Gastrocnemius medialis (tissue), 4 donors: ENCODE results near the gene COL23A1.

Experiments
- POLR2A ChIP-seq, 2 donors: fragments of 450-650 bp; IDR thresholded peaks; one replicate each; pipeline ENCODE4 v1.6.1; 2017; ENCODE audit warnings: antibody characterized with exemption in 2 of 2, mild to moderate bottlenecking in 2 of 2, moderate library complexity in 2 of 2
- TF ChIP-seq, protein P1 (sequence below), 5 experiments: fragments of 450-650 bp in 3 of 5; fragments of 200-600 bp in 2 of 5; sonication (generic) in 2 of 5; IDR thresholded peaks in 4 of 5; conservative IDR thresholded peaks in 1 of 5; 1 replicate in 4 of 5; 2 replicates in 1 of 5; pipeline ENCODE4 v1.5.1; 2016 to 2019; ENCODE audit warnings: antibody characterized with exemption in 5 of 5, mild to moderate bottlenecking in 3 of 5, moderate library complexity in 3 of 5

GRCh38 chr5:178588769-178589168, 1.4 kb downstream of the COL23A1 start:
- TF ChIP-seq, protein P1, sequence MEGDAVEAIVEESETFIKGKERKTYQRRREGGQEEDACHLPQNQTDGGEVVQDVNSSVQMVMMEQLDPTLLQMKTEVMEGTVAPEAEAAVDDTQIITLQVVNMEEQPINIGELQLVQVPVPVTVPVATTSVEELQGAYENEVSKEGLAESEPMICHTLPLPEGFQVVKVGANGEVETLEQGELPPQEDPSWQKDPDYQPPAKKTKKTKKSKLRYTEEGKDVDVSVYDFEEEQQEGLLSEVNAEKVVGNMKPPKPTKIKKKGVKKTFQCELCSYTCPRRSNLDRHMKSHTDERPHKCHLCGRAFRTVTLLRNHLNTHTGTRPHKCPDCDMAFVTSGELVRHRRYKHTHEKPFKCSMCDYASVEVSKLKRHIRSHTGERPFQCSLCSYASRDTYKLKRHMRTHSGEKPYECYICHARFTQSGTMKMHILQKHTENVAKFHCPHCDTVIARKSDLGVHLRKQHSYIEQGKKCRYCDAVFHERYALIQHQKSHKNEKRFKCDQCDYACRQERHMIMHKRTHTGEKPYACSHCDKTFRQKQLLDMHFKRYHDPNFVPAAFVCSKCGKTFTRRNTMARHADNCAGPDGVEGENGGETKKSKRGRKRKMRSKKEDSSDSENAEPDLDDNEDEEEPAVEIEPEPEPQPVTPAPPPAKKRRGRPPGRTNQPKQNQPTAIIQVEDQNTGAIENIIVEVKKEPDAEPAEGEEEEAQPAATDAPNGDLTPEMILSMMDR (IDR thresholded peaks at IDR 0.05 in 4 of 5, conservative IDR thresholded peaks at IDR 0.05 in 1 of 5), result no peak
- no peak for TF ChIP-seq POLR2A (IDR thresholded peaks at IDR 0.05)
